ENCODE results near the gene TTLL3. TPM values are rescaled to one million over a fixed set of nuclear protein-coding genes. Genes with fewer than 3 reads are reported as not detected.

TTLL3 gene
- total and polyA plus RNA-seq, 2 of the 13 experiments (the other 11 are each of a cell fraction or from before 2014, with no cell fraction given), result 9.5 to 51.2 TPM

DNA sequence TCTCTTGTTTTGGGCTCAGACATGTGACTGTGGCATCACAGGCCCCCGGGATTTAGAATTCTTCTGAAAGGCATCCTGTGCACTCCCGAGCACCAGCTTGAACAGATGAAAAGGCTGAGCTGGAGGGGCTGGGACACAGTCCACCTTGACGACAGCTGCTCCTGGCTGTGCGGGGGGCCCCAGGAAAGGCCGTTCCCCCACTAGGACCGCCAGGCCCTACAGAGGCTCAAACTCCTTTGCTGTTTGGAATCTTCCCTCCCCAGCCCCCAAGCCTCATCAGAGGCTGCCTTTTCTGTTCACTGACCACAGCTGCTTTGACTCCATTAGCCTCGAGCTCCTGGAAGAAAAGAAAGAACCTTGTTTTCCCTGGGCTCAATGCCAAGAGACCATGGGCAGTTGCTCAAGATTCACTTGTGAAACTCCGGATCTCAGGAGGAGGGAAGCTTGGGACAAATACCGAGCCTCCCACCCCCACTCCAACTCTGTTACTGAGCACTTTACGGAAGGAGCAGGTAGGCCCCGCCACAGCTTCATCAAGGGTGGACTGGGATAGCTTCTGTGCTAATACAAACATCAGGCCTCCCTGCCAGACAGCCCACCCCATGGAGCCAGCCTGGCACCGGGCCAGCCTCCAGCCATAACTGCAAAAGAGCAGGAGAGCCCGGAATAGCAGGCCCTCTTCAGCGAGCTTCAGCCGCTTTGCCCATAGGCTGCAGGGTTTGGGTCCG is 54.3 kb downstream of the TTLL3 start:
- BruUV-seq (replicated peaks), result TSS peak; percentile 82
- Histone ChIP-seq H3K4me2 (ENCODE audit: low read depth, low read length) (peak overlapping the region; percentile 94), H4K20me1 (ENCODE audit: insufficient read depth, low read length) (no peaks in the 10 kb centered on the region), H3K79me2 (ENCODE audit: insufficient read depth, low read length) (no peaks in the 10 kb centered on the region), H3K9ac (ENCODE audit: insufficient read depth, low read depth, low read length) (peak overlapping the region; percentile 68), H3K9me3 (ENCODE audit: low read length) (no peaks in the 10 kb centered on the region), H3K4me3 (replicated peaks in 1 of 3; ENCODE audit: insufficient read depth in 1 of 3, low read depth in 2 of 3, low read length in 3 of 3) (peak overlapping the region; percentile 48 to 72 (median 58); a peak in 5 of 6 replicates), H2AFZ (ENCODE audit: low read length) (peak overlapping the region; percentile 60), H3K27ac (ENCODE audit: extremely low read length, insufficient read depth, low read length) (peak overlapping the region; percentile 83), H3K27me3 (ENCODE audit: control insufficient read depth in 1 of 2, insufficient read depth in 2 of 2, low read length in 2 of 2) (peaks cover 0 to 4% of the 10 kb centered on the region in 2 experiments; a peak in 2 of 5 replicates), H3K4me1 (ENCODE audit: insufficient read depth, low read length) (peaks cover 45% of the 10 kb centered on the region), H3K36me3 (replicated peaks in 1 of 2; ENCODE audit: control insufficient read depth in 1 of 2, insufficient read depth in 2 of 2, low read length in 2 of 2) (no peaks in the 10 kb centered on the region)
- in situ Hi-C loops (cut with HindIII; ENCODE audit: extremely low pct_ligation_motif_present, low pct_unique_long_range_greater_than_20kb) (loop anchor here (5.0 kb wide), 1 partner anchor 33 kb away; no protein-coding TSS in a partner anchor), intact Hi-C loops (cut with micrococcal nuclease; ENCODE audit: unreplicated experiment) (no loop called here)
- ChIA-PET CTCF (ENCODE audit: low intra/inter-chr PET ratio, low total read pairs) (no interaction called here), POLR2A (interaction anchor here (0.9 to 6.6 kb wide), 17 partner anchors 11 to 162 kb away, joined by 3 to 153 read pairs (median 7); partner anchors contain the start of genes ARPC4, CIDEC, CRELD1 and FANCD2)
- ATAC-seq (peak; percentile 28), DNase-seq (ENCODE audit: low spot score) (peak; percentile 57), FAIRE-seq (peak; percentile 83)
- 4% methylated on average over 11 of the region's 16 CpGs for WGBS (ENCODE audit: low lambda C conversion rate)
- TF ChIP-seq, protein P1, sequence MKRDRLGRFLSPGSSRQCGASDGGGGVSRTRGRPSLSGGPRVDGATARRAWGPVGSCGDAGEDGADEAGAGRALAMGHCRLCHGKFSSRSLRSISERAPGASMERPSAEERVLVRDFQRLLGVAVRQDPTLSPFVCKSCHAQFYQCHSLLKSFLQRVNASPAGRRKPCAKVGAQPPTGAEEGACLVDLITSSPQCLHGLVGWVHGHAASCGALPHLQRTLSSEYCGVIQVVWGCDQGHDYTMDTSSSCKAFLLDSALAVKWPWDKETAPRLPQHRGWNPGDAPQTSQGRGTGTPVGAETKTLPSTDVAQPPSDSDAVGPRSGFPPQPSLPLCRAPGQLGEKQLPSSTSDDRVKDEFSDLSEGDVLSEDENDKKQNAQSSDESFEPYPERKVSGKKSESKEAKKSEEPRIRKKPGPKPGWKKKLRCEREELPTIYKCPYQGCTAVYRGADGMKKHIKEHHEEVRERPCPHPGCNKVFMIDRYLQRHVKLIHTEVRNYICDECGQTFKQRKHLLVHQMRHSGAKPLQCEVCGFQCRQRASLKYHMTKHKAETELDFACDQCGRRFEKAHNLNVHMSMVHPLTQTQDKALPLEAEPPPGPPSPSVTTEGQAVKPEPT (CRISPR knock-in tag; IDR thresholded peaks at IDR 0.05; ENCODE audit: low read depth), result no peak
- no peak for TF ChIP-seq ZNF329 (CRISPR knock-in tag; IDR thresholded peaks at IDR 0.05; ENCODE audit: low read depth)
- peak; percentile 17; the same call in 1 of the 2 replicates for TF ChIP-seq BORCS8-MEF2B (CRISPR knock-in tag; IDR thresholded peaks at IDR 0.05)
- no peak for TF ChIP-seq ZNF546 (CRISPR knock-in tag; conservative IDR thresholded peaks at IDR 0.05)
- no peak for TF ChIP-seq HNF4G (IDR thresholded peaks at IDR 0.05; ENCODE audit: borderline replicate concordance, low read depth, low read length)
- no peak for TF ChIP-seq HNF4G (CRISPR knock-in tag; IDR thresholded peaks at IDR 0.05; ENCODE audit: borderline replicate concordance, low read depth)
- TF ChIP-seq, protein P2, sequence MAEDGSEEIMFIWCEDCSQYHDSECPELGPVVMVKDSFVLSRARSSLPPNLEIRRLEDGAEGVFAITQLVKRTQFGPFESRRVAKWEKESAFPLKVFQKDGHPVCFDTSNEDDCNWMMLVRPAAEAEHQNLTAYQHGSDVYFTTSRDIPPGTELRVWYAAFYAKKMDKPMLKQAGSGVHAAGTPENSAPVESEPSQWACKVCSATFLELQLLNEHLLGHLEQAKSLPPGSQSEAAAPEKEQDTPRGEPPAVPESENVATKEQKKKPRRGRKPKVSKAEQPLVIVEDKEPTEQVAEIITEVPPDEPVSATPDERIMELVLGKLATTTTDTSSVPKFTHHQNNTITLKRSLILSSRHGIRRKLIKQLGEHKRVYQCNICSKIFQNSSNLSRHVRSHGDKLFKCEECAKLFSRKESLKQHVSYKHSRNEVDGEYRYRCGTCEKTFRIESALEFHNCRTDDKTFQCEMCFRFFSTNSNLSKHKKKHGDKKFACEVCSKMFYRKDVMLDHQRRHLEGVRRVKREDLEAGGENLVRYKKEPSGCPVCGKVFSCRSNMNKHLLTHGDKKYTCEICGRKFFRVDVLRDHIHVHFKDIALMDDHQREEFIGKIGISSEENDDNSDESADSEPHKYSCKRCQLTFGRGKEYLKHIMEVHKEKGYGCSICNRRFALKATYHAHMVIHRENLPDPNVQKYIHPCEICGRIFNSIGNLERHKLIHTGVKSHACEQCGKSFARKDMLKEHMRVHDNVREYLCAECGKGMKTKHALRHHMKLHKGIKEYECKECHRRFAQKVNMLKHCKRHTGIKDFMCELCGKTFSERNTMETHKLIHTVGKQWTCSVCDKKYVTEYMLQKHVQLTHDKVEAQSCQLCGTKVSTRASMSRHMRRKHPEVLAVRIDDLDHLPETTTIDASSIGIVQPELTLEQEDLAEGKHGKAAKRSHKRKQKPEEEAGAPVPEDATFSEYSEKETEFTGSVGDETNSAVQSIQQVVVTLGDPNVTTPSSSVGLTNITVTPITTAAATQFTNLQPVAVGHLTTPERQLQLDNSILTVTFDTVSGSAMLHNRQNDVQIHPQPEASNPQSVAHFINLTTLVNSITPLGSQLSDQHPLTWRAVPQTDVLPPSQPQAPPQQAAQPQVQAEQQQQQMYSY (CRISPR knock-in tag; IDR thresholded peaks at IDR 0.05), result no peak
- peak; percentile 30; the same call in 1 of the 2 replicates for TF ChIP-seq SAP130 (CRISPR knock-in tag; IDR thresholded peaks at IDR 0.05; ENCODE audit: low read depth)
- 0 out of 2 replicates have a peak, but pooled peaks have one; percentile 20 for TF ChIP-seq GFI1 (CRISPR knock-in tag; IDR thresholded peaks at IDR 0.05; ENCODE audit: borderline replicate concordance)
- peak; percentile 38; the same call in 1 of the 2 replicates for TF ChIP-seq SALL1 (CRISPR knock-in tag; IDR thresholded peaks at IDR 0.05)
- TF ChIP-seq ZNF253 (CRISPR knock-in tag; IDR thresholded peaks at IDR 0.05; ENCODE audit: borderline replicate concordance), result no peak
- TF ChIP-seq MAF1 (CRISPR knock-in tag; IDR thresholded peaks at IDR 0.05; ENCODE audit: borderline replicate concordance), result no peak
- TF ChIP-seq, protein P3, sequence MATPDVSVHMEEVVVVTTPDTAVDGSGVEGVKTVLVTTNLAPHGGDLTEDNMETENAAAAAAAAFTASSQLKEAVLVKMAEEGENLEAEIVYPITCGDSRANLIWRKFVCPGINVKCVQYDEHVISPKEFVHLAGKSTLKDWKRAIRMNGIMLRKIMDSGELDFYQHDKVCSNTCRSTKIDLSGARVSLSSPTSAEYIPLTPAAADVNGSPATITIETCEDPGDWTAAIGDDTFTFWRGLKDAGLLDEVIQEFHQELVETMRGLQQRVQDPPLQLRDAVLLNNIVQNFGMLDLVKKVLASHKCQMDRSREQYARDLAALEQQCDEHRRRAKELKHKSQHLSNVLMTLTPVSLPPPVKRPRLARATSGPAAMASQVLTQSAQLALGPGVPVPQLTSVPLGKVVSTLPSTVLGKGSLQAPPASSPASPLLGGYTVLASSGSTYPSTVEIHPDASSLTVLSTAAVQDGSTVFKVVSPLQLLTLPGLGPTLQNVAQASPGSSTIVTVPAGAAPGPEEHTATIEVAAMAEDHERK (CRISPR knock-in tag; IDR thresholded peaks at IDR 0.05; ENCODE audit: low read depth), result no peak
- no peak for TF ChIP-seq ZNF891 (CRISPR knock-in tag; IDR thresholded peaks at IDR 0.05)
- TF ChIP-seq ZNF549 (CRISPR knock-in tag; IDR thresholded peaks at IDR 0.05), result no peak
- no peak for TF ChIP-seq ZFP41 (CRISPR knock-in tag; IDR thresholded peaks at IDR 0.05; ENCODE audit: borderline replicate concordance)
- peak; percentile 15; the same call in 1 of the 2 replicates for TF ChIP-seq SP4 (CRISPR knock-in tag; IDR thresholded peaks at IDR 0.05)

All from HepG2 (cell line).